Calu3 (cell line): ENCODE measurements around the gene IGFBP5. TPM values are rescaled to one million over a fixed set of nuclear protein-coding genes. Genes with fewer than 3 reads are reported as not detected.

Source experiments
- BruUV-seq: library from RNA; stranded (reverse); fragments of 400-500 nt; replicated peaks from 2 replicates; lab custom pipeline; 2021; lab: Mats Ljungman, UMichigan
- CTCF ChIA-PET: fragments of 300-600 bp; sonication (Branson Sonifier 250); formaldehyde crosslinking; loops from one replicate; lab custom pipeline; 2022; ENCODE audit warnings: antibody characterized with exemption; lab: Charles Lee
- DNase-seq: peaks from one replicate; pipeline ENCODE4 v3.0.0; 2022
- H3K27ac Mint-ChIP-seq: one replicate; pipeline ENCODE4 v1.8.0; 2022; ENCODE audit warnings: mixed read lengths; ENCODE audit not compliant: unreplicated experiment
- H3K27me3 Mint-ChIP-seq: one replicate; pipeline ENCODE4 v1.8.0; 2022; ENCODE audit warnings: mixed read lengths; ENCODE audit not compliant: unreplicated experiment
- H3K36me3 Mint-ChIP-seq: one replicate; pipeline ENCODE4 v1.8.0; 2022; ENCODE audit warnings: mild to moderate bottlenecking, moderate library complexity, mixed read lengths; ENCODE audit not compliant: insufficient read depth, unreplicated experiment
- H3K4me1 Mint-ChIP-seq: one replicate; pipeline ENCODE4 v1.8.0; 2022; ENCODE audit warnings: mild to moderate bottlenecking, low read depth, mixed read lengths; ENCODE audit not compliant: unreplicated experiment
- H3K4me3 Mint-ChIP-seq: one replicate; pipeline ENCODE4 v1.8.0; 2022; ENCODE audit warnings: mild to moderate bottlenecking, low read depth, moderate library complexity, mixed read lengths; ENCODE audit not compliant: unreplicated experiment
- H3K9me3 Mint-ChIP-seq: one replicate; pipeline ENCODE4 v1.8.0; 2022; ENCODE audit warnings: low read depth, mixed read lengths; ENCODE audit not compliant: unreplicated experiment
- CTCF ChIP-seq: fragments of 200-600 bp; IDR thresholded peaks from one replicate; pipeline ENCODE4 v1.8.0; 2022; ENCODE audit warnings: antibody characterized with exemption; ENCODE audit not compliant: unreplicated experiment
- intact Hi-C: fragments of 100-400 bp; cut with micrococcal nuclease; formaldehyde crosslinking; loops from one replicate; pipeline ENCODE4 v1.10.0; 2022; ENCODE audit not compliant: unreplicated experiment
- total RNA-seq: library from RNA; stranded (reverse); gene quantifications from 2 replicates; pipeline ENCODE4 v1.2.3, GENCODE V29; 2022

Gene IGFBP5
- total RNA-seq, 1 experiment from 2014 or later, result 14.8 TPM

DNA sequence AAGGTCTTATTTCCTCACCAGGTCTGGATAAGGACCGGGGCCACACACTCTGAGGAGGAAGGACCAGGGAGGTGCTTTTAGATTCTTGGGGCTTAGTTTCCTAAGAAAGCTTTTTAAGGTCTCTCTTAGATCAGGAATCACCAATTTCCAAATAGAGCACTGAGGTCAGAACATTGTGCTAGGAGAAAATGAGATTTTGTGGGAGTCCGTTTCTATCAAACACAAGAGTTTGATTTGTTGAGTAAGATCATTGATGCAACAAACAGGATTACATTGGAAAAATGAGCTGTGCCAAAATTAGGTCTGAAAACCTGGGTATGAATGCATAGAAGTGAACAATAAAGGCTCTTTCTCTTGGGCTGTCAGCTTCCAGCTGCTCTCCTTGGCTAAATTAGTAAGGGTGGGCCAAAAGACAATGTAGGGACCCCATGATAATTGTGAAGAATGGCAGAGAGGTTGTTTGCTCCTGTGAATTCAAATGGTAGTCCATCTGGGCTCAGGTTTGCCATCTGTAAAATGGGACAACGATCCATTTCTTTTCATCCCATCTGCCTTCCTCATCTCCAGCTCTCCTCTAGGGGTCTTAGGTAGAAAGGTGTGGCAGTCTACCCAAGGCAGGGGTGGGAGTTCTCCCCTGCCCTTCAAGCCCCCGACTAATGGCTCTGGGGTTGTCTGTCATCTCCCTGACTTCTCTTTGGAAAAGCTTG lies 42.1 kb downstream of the IGFBP5 start:
- no TSS peak for BruUV-seq
- Mint-ChIP-seq H3K36me3 (peaks cover 9% of the 10 kb centered on the region), H3K27me3 (no peaks in the 10 kb centered on the region), H3K4me3 (no peak overlapping the region), H3K27ac (peak overlapping the region; percentile 52), H3K4me1 (peaks cover 48% of the 10 kb centered on the region), H3K9me3 (no peaks in the 10 kb centered on the region)
- no peak for TF ChIP-seq CTCF
- CTCF ChIA-PET, result interaction anchor here (0.6 to 2.6 kb wide), 3 partner anchors 12 to 134 kb away, joined by 5 to 12 read pairs (median 8); partner anchors contain the start of gene IGFBP5
- intact Hi-C loops, result loop anchor here (2.0 to 5.0 kb wide), 2 partner anchors 16 to 51 kb away; no protein-coding TSS in a partner anchor
- DNase-seq, result no peak

DNA sequence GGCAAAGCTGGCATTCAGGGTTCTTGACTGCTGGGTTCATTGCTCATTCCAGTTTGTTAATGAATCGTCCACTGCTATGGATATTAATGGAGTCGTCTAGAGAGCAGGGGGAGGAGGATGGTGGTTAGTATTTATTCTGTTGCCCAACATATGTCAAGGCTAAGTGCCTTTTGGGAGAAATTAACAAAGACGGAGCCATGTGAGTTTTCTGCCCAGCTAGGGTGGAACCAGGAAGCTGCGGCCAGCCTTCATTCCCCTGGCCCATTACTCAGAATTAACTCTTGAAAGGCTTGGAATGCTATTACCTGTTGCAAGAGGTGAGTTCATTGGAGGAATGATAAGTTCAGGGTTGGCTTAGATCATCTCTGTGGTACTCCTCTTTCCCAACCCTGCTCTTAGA lies 42.8 kb downstream of the IGFBP5 start:
- peaks cover 3% of the 10 kb centered on the region for H3K9me3 Mint-ChIP-seq
- CTCF ChIA-PET, result interaction anchor here (1.3 to 2.6 kb wide), 4 partner anchors 10 to 133 kb away, joined by 4 to 12 read pairs (median 6); no protein-coding TSS in a partner anchor
- peaks cover 48% of the 10 kb centered on the region for H3K4me1 Mint-ChIP-seq
- H3K4me3 Mint-ChIP-seq, result no peak overlapping the region
- H3K27ac Mint-ChIP-seq, result peak overlapping the region; percentile 52
- H3K36me3 Mint-ChIP-seq, result peaks cover 9% of the 10 kb centered on the region
- no peak for TF ChIP-seq CTCF
- intact Hi-C loops, result loop anchor here (2.0 to 5.0 kb wide), 2 partner anchors 16 to 50 kb away; no protein-coding TSS in a partner anchor
- peak; percentile 35 for DNase-seq
- no peaks in the 10 kb centered on the region for H3K27me3 Mint-ChIP-seq
- no TSS peak for BruUV-seq

DNA sequence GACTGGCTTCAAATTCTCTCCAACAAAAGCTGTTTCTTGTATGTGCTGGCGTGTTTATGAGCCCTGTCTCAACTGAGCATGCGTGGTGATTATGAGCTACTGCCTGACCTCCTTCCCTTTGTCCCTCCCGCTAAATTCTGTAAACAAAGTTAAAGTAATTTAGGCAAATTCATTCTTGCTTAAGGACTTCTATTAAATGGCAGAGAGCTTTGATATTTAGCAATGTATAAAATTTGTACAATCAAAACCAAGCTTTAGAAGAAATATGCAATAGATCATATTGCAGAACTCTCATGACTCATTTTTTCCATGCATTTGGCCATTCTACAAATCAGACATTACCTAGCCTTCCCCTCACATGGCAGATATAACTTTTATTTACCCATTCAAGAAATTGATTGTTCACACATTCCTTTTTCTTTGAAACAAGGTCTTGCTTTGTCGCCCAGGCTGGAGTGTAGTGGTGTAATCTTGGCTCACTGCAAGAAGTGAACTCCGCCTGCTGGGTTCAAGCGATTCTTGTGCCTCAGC lies 43.9 kb downstream of the IGFBP5 start:
- no peak for TF ChIP-seq CTCF
- peaks cover 3% of the 10 kb centered on the region for H3K9me3 Mint-ChIP-seq
- peaks cover 9% of the 10 kb centered on the region for H3K36me3 Mint-ChIP-seq
- intact Hi-C loops, result loop anchor here (5.0 kb wide), 1 partner anchor 49 kb away; no protein-coding TSS in a partner anchor
- CTCF ChIA-PET, result interaction anchor here (0.7 to 2.6 kb wide), 6 partner anchors 11 to 1062 kb away, joined by 3 to 12 read pairs (median 4); no protein-coding TSS in a partner anchor
- peak overlapping the region; percentile 31 for H3K4me3 Mint-ChIP-seq
- DNase-seq, result peak; percentile 70
- BruUV-seq, result no TSS peak
- H3K27ac Mint-ChIP-seq, result peak overlapping the region; percentile 99
- H3K27me3 Mint-ChIP-seq, result no peaks in the 10 kb centered on the region
- H3K4me1 Mint-ChIP-seq, result peaks cover 48% of the 10 kb centered on the region

DNA sequence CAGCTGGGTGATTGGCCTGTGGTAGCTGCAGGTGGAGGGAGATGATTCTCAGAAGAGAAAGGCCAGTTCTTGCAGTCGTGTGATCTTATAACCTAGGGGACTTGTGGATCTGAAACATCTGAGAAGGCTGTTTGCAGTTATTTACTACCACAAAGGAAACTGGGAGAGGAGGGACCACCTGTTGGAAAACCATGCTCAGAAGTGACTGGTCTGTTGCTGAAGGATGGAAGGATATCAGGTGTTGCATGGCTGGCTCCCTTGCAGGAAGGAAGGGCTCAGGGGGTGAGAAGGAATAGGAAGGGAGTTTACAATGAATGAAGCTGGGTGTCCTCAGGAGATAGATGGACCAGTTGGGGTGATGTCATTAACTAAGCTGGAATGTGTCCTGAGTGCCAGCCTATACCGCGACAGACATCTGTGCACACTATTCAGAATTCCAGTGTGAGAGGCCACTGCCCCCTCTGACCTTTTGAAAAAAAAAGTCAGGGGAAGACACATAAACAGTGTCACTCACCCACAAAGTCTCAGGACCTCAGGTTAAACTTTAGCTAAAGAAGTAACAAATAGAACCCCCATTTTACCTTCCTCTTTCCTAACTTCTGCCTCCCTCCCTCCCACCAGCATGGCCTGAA lies 44.6 kb downstream of the IGFBP5 start:
- TF ChIP-seq CTCF, result no peak
- no TSS peak for BruUV-seq
- CTCF ChIA-PET, result interaction anchor here (0.7 to 2.6 kb wide), 4 partner anchors 12 to 1062 kb away, joined by 3 to 12 read pairs (median 4); no protein-coding TSS in a partner anchor
- H3K36me3 Mint-ChIP-seq, result peaks cover 9% of the 10 kb centered on the region
- peaks cover 49% of the 10 kb centered on the region for H3K4me1 Mint-ChIP-seq
- H3K9me3 Mint-ChIP-seq, result peaks cover 3% of the 10 kb centered on the region
- H3K27me3 Mint-ChIP-seq, result no peaks in the 10 kb centered on the region
- peak overlapping the region; percentile 99 for H3K27ac Mint-ChIP-seq
- no peak overlapping the region for H3K4me3 Mint-ChIP-seq
- intact Hi-C loops, result loop anchor here (5.0 kb wide), 1 partner anchor 48 kb away; no protein-coding TSS in a partner anchor
- DNase-seq, result no peak
